K562 (cell line): ENCODE results near the gene SF3B3. TPM values are rescaled to one million over a fixed set of nuclear protein-coding genes. Genes with fewer than 3 reads are reported as not detected.

Experiments
- ATAC-seq: fragments of 200-7000 bp; cut with Tn5 transposase; 3 replicates; pipeline ENCODE4 v1.9.1; 2020; ENCODE audit warnings: moderate library complexity
- BruUV-seq: library from RNA; stranded (reverse); fragments of 400-500 nt; replicated peaks from 2 replicates; lab custom pipeline; 2021; lab: Mats Ljungman, UMichigan
- CTCF ChIA-PET: fragments of 300-600 bp; formaldehyde crosslinking; extraction: SDS; loops from one replicate; lab custom pipeline; 2021; ENCODE audit warnings: low intra/inter-chr PET ratio; lab: Yijun Ruan, JAX
- POLR2A ChIA-PET: fragments of 300-600, 350-650 bp; sonication (Branson Sonifier 250); formaldehyde crosslinking; extraction: SDS; loops from one replicate; lab custom pipeline; 2021; ENCODE audit warnings: antibody characterized with exemption, inconsistent platforms; lab: Yijun Ruan, JAX
- DNase-seq, 4 experiments: peaks; one replicate each; pipeline versions ENCODE4 v3.0.0 to v3.0.0-alpha.2; 2011 to 2018; ENCODE audit warnings: low spot score in 3 of 4, mixed read lengths in 3 of 4; ENCODE audit errors: extremely low read depth in 1 of 4
- FAIRE-seq: peaks from 2 replicates; lab custom pipeline; 2011; peaks lifted over from hg19 to GRCh38; lab: Jason Lieb, UNC
- H2AFZ ChIP-seq: 2 replicates; pipeline ENCODE4 v1.6.0; 2011; ENCODE audit warnings: low read depth, low read length, control low read depth, inconsistent platforms
- H3K27ac ChIP-seq: fragments of 200-600 bp; 3 replicates; pipeline ENCODE4 v1.8.0; 2011; ENCODE audit warnings: low read depth, mild to moderate bottlenecking, control low read depth, inconsistent platforms, low read length, moderate library complexity, mixed read lengths; ENCODE audit errors: extremely low read depth
- H3K27me3 ChIP-seq, 2 experiments: fragments of 300-600 bp in 1 of 2; 2 replicates in 1 of 2; 3 replicates in 1 of 2; pipeline versions ENCODE4 v1.6.0 to v1.8.0; 2011; ENCODE audit warnings: inconsistent platforms in 2 of 2, low read length in 2 of 2, mild to moderate bottlenecking in 1 of 2, mixed read lengths in 1 of 2, moderate library complexity in 1 of 2; ENCODE audit not compliant: control insufficient read depth in 2 of 2, insufficient read depth in 2 of 2
- H3K36me3 ChIP-seq: fragments of 300-600 bp; 3 replicates; pipeline ENCODE4 v1.8.0; 2011; ENCODE audit warnings: mild to moderate bottlenecking, low read length, inconsistent platforms; ENCODE audit not compliant: control insufficient read depth, insufficient read depth
- H3K4me1 ChIP-seq, 2 experiments: fragments of 200-600 bp in 1 of 2; replicated peaks in 1 of 2; 2 replicates in 1 of 2; 3 replicates in 1 of 2; pipeline versions ENCODE4 v1.5.1 to v1.8.0; 2011; ENCODE audit warnings: inconsistent platforms in 2 of 2, low read length in 2 of 2, mild to moderate bottlenecking in 1 of 2, mixed read lengths in 1 of 2, moderate library complexity in 1 of 2; ENCODE audit not compliant: control insufficient read depth in 2 of 2, insufficient read depth in 2 of 2
- H3K4me2 ChIP-seq: 2 replicates; pipeline ENCODE4 v1.6.1; 2011; ENCODE audit warnings: low read length, control low read depth, inconsistent platforms, mixed read lengths; ENCODE audit not compliant: insufficient read depth
- H3K4me3 ChIP-seq: fragments of 200-600 bp; sonication (generic), shearing (Covaris generic); 2 replicates; pipeline ENCODE4 v1.5.1; 2016; ENCODE audit warnings: control low read depth, inconsistent platforms
- H3K79me2 ChIP-seq: fragments of 200-600 bp; 3 replicates; pipeline ENCODE4 v1.8.0; 2011; ENCODE audit warnings: low read length, inconsistent platforms; ENCODE audit not compliant: control insufficient read depth, insufficient read depth
- H3K9ac ChIP-seq, 2 experiments: 2 replicates each; pipeline versions ENCODE4 v1.6.0 to v1.6.1; 2011; ENCODE audit warnings: low read depth in 2 of 2, low read length in 2 of 2, control low read depth in 1 of 2, inconsistent platforms in 1 of 2, mild to moderate bottlenecking in 1 of 2, mixed read lengths in 1 of 2; ENCODE audit not compliant: insufficient read depth in 1 of 2
- H3K9me1 ChIP-seq: one replicate; pipeline ENCODE4 v1.6.0; 2011; ENCODE audit warnings: inconsistent platforms, mild to moderate bottlenecking, low read length, moderate library complexity; ENCODE audit not compliant: control insufficient read depth, insufficient read depth
- H3K9me3 ChIP-seq: replicated peaks from 2 replicates; pipeline ENCODE4 v1.5.1; 2011; ENCODE audit warnings: low read depth, low read length, inconsistent platforms; ENCODE audit not compliant: control insufficient read depth, insufficient read depth
- H4K20me1 ChIP-seq: replicated peaks from 2 replicates; pipeline ENCODE4 v1.6.1; 2011; ENCODE audit warnings: low read length, inconsistent platforms, mixed read lengths; ENCODE audit not compliant: control insufficient read depth, insufficient read depth
- KLF16 ChIP-seq: IDR thresholded peaks from 2 replicates; pipeline ENCODE4 v1.6.1; 2016; ENCODE audit warnings: antibody characterized with exemption
- NR2F6 ChIP-seq: fragments of 450-650 bp; formaldehyde crosslinking; IDR thresholded peaks from 2 replicates; pipeline ENCODE4 v1.4.0; 2020; ENCODE audit warnings: mild to moderate bottlenecking
- NRF1 ChIP-seq, 2 experiments: fragments of 450-650 bp; IDR thresholded peaks in 1 of 2; conservative IDR thresholded peaks in 1 of 2; 2 replicates each; pipeline ENCODE4 v1.6.1; 2014; ENCODE audit warnings: mild to moderate bottlenecking in 2 of 2
- RBBP5 ChIP-seq: fragments of 200-600 bp; sonication (generic); IDR thresholded peaks from 2 replicates; pipeline ENCODE4 v1.6.1; 2012; ENCODE audit warnings: borderline replicate concordance, mild to moderate bottlenecking, low read length, control low read depth, inconsistent platforms; ENCODE audit not compliant: insufficient read depth, poor library complexity, severe bottlenecking
- YY1 ChIP-seq, 3 experiments: IDR thresholded peaks; 2 replicates each; pipeline ENCODE4 v1.6.1; 2011; ENCODE audit warnings: low read length in 2 of 3, mild to moderate bottlenecking in 2 of 3, moderate library complexity in 2 of 3, borderline replicate concordance in 1 of 3, control low read depth in 1 of 3, low read depth in 1 of 3; ENCODE audit not compliant: insufficient read depth in 3 of 3, insufficient replicate concordance in 2 of 3, control insufficient read depth in 1 of 3, insufficient read length in 1 of 3; ENCODE audit errors: extremely low read depth in 1 of 3
- ZFPM2 ChIP-seq: fragments of 250-450 bp; sonication (Bioruptor Pico); IDR thresholded peaks from 2 replicates; pipeline ENCODE4 v1.5.1; 2022; ENCODE audit warnings: mild to moderate bottlenecking
- WGBS: fragments of 100-300 bp; shearing (Covaris generic); methylation state at CpG from one replicate; pipeline ENCODE4 v1.1.6; 2016; ENCODE audit warnings: low coverage, mixed read lengths; ENCODE audit not compliant: insufficient coverage; ENCODE audit errors: missing lambda C conversion rate; 5-methylcytosine and 5-hydroxymethylcytosine counted together
- in situ Hi-C: fragments of 300-500 bp; cut with MboI; formaldehyde crosslinking; loops from 4 replicates; pipeline ENCODE4 v1.15.0; 2018; ENCODE audit warnings: inconsistent platforms, mixed read lengths
- intact Hi-C: fragments of 100-400 bp; cut with micrococcal nuclease; formaldehyde crosslinking; loops from 2 replicates; pipeline ENCODE4 v1.14.2; 2022
- polyA plus RNA-seq, 8 experiments: library from polyadenylated mRNA; depleted of rRNA in 4 of 8; stranded (reverse) in 5 of 8; unstranded in 3 of 8; fragments of >200 nt; fragmentation: Nextera tagmentation in 2 of 8; fragmentation: Illumina TruSeq in 1 of 8; extraction: Ambion mirVana in 2 of 8; extraction: Trizol in 1 of 8; gene quantifications; 2 replicates each; pipeline versions ENCODE4 v1.2.1 to v1.2.3, GENCODE V29; 2011 to 2014; ENCODE audit warnings: inconsistent platforms in 1 of 8, missing spikeins in 1 of 8
- total RNA-seq, 7 experiments: library from RNA; depleted of rRNA in 6 of 7; stranded (reverse); fragments of >200 nt in 6 of 7; fragmentation: Illumina TruSeq in 2 of 7; extraction: Trizol in 2 of 7; gene quantifications; 2 replicates each; pipeline versions ENCODE4 v1.2.1 to v1.2.3, GENCODE V29; 2011 to 2021; ENCODE audit warnings: low replicate concordance in 1 of 7

SF3B3 gene
- total and polyA plus RNA-seq, 9 of the 15 experiments (the other 6 are each of a cell fraction or from before 2014, with no cell fraction given): 98.9 to 546 (median 221) TPM

- TF ChIP-seq ZFPM2 (CRISPR knock-in tag) (no peak), KLF16 (no peak), NR2F6 (no peak), YY1 (IDR thresholded peaks at IDR 0.05; ENCODE audit: borderline replicate concordance in 1 of 3, control insufficient read depth in 1 of 3, extremely low read depth in 1 of 3, insufficient read depth in 3 of 3, insufficient read length in 1 of 3, insufficient replicate concordance in 2 of 3, low read depth in 1 of 3, low read length in 2 of 3) (no peak), NRF1 (conservative IDR thresholded peaks at IDR 0.05 in 1 of 2, IDR thresholded peaks at IDR 0.05 in 1 of 2) (no peak)
- TF ChIP-seq, all 486 proteins: peak for 0
Observed at GRCh38 chr16:70553645-70554044, 30.0 kb downstream of the SF3B3 start (continued).

GRCh38 chr16:70556063-70556462, 32.4 kb downstream of the SF3B3 start:
- Histone ChIP-seq H3K36me3 (peaks cover 99% of the 10 kb centered on the region), H2AFZ (no peak overlapping the region), H3K27ac (no peak overlapping the region), H3K4me3 (no peak overlapping the region), H3K9me1 (no peaks in the 10 kb centered on the region), H3K4me2 (no peak overlapping the region), H3K4me1 (no peaks in the 10 kb centered on the region), H4K20me1 (peaks cover 6% of the 10 kb centered on the region; the same call in 1 of the 2 replicates), H3K9me3 (no peaks in the 10 kb centered on the region), H3K27me3 (no peaks in the 10 kb centered on the region), H3K9ac (no peak overlapping the region), H3K79me2 (peaks cover 56% of the 10 kb centered on the region)
- DNase-seq: no peak
- intact Hi-C loops: no loop called here
- no peak for ATAC-seq
- POLR2A ChIA-PET: interaction anchor here (0.9 to 1.1 kb wide), 2 partner anchors 10 to 12 kb away, joined by 3 read pairs; no protein-coding TSS in a partner anchor
- WGBS: 93% methylated on average over 3 of the region's 3 CpGs
- CTCF ChIA-PET: no interaction called here
- TF ChIP-seq RBBP5: no peak
- no TSS peak for BruUV-seq
- no peak for FAIRE-seq
- in situ Hi-C loops: no loop called here
